WTC11 (cell line): ENCODE data around the gene BUD23. TPM values are rescaled to one million over a fixed set of nuclear protein-coding genes. Genes with fewer than 3 reads are reported as not detected.

Experiments used
- ATAC-seq: fragments of 200-7000 bp; cut with Tn5 transposase; 2 replicates; pipeline ENCODE4 v1.10.0; 2021; ENCODE audit warnings: mild to moderate bottlenecking, moderate library complexity
- CTCF ChIA-PET: fragments of 300-600 bp; sonication (Branson Sonifier 250); formaldehyde crosslinking; loops from one replicate; lab custom pipeline; 2021; ENCODE audit warnings: antibody characterized with exemption; lab: Charles Lee
- POLR2A ChIA-PET: fragments of 350-600 bp; sonication (Branson Sonifier 250); formaldehyde crosslinking; loops from one replicate; lab custom pipeline; 2021; ENCODE audit warnings: antibody characterized with exemption; lab: Charles Lee
- DNase-seq: peaks from one replicate; pipeline ENCODE4 v3.0.0; 2021; ENCODE audit warnings: low spot score
- H3K27ac Mint-ChIP-seq: 2 replicates; pipeline ENCODE4 v1.8.0; 2021; ENCODE audit warnings: mixed read lengths
- H3K27me3 Mint-ChIP-seq: 2 replicates; pipeline ENCODE4 v1.8.0; 2021; ENCODE audit warnings: low read depth, mild to moderate bottlenecking, moderate library complexity, mixed read lengths
- H3K36me3 Mint-ChIP-seq: 2 replicates; pipeline ENCODE4 v1.8.0; 2021; ENCODE audit warnings: mixed read lengths
- H3K4me1 Mint-ChIP-seq: 2 replicates; pipeline ENCODE4 v1.8.0; 2022; ENCODE audit warnings: mixed read lengths
- H3K4me3 Mint-ChIP-seq: 2 replicates; pipeline ENCODE4 v1.8.0; 2021; ENCODE audit warnings: mild to moderate bottlenecking, moderate library complexity, mixed read lengths
- H3K9me3 Mint-ChIP-seq: 2 replicates; pipeline ENCODE4 v1.8.0; 2021; ENCODE audit warnings: mixed read lengths
- CREM ChIP-seq: sonication (generic); formaldehyde crosslinking; IDR thresholded peaks from 2 replicates; pipeline ENCODE4 v1.8.1; 2022; ENCODE audit warnings: mild to moderate bottlenecking, missing genetic modification reagents, moderate library complexity
- ELF4 ChIP-seq: sonication (generic); formaldehyde crosslinking; IDR thresholded peaks from 2 replicates; pipeline ENCODE4 v1.8.1; 2022; ENCODE audit warnings: low read depth, mild to moderate bottlenecking, moderate library complexity, missing genetic modification reagents
- EMX1 ChIP-seq: fragments of 250-450 bp; sonication (Bioruptor Pico); IDR thresholded peaks from 2 replicates; pipeline ENCODE4 v1.8.0; 2021; ENCODE audit warnings: mild to moderate bottlenecking
- GABPB1 ChIP-seq: sonication (generic); formaldehyde crosslinking; IDR thresholded peaks from 2 replicates; pipeline ENCODE4 v1.8.1; 2023; ENCODE audit warnings: mild to moderate bottlenecking, missing genetic modification reagents
- GTF2I ChIP-seq: fragments of 250-450 bp; sonication (Bioruptor Pico); conservative IDR thresholded peaks from 2 replicates; pipeline ENCODE4 v1.4.0; 2021; ENCODE audit warnings: mild to moderate bottlenecking
- HMGXB4 ChIP-seq: sonication (generic); formaldehyde crosslinking; IDR thresholded peaks from 2 replicates; pipeline ENCODE4 v1.8.1; 2023; ENCODE audit warnings: mild to moderate bottlenecking, moderate library complexity, missing genetic modification reagents
- IRF2 ChIP-seq: sonication (generic); formaldehyde crosslinking; IDR thresholded peaks from 2 replicates; pipeline ENCODE4 v1.8.0; 2022; ENCODE audit warnings: low read depth, missing genetic modification reagents, borderline replicate concordance
- MAX ChIP-seq: sonication (generic); formaldehyde crosslinking; IDR thresholded peaks from 2 replicates; pipeline ENCODE4 v1.8.0; 2022; ENCODE audit warnings: mild to moderate bottlenecking, missing genetic modification reagents
- NR3C1 ChIP-seq: sonication (generic); formaldehyde crosslinking; conservative IDR thresholded peaks from 2 replicates; pipeline ENCODE4 v1.8.1; 2023; ENCODE audit warnings: low read depth, mild to moderate bottlenecking, missing genetic modification reagents
- RELA ChIP-seq: sonication (generic); formaldehyde crosslinking; IDR thresholded peaks from 2 replicates; pipeline ENCODE4 v1.8.1; 2022; ENCODE audit warnings: missing genetic modification reagents, mild to moderate bottlenecking, borderline replicate concordance
- SMAD3 ChIP-seq: sonication (generic); formaldehyde crosslinking; IDR thresholded peaks from 2 replicates; pipeline ENCODE4 v1.8.0; 2022; ENCODE audit warnings: missing genetic modification reagents, mild to moderate bottlenecking, borderline replicate concordance
- SP1 ChIP-seq: sonication (generic); formaldehyde crosslinking; conservative IDR thresholded peaks from 2 replicates; pipeline ENCODE4 v1.8.1; 2022; ENCODE audit warnings: missing genetic modification reagents
- STAT6 ChIP-seq: sonication (generic); formaldehyde crosslinking; conservative IDR thresholded peaks from 2 replicates; pipeline ENCODE4 v1.8.1; 2023; ENCODE audit warnings: mild to moderate bottlenecking, low read depth, missing genetic modification reagents, moderate library complexity
- TCF7 ChIP-seq: sonication (generic); formaldehyde crosslinking; IDR thresholded peaks from 2 replicates; pipeline ENCODE4 v1.8.0; 2022; ENCODE audit warnings: mild to moderate bottlenecking, low read depth, missing genetic modification reagents, moderate library complexity
- TEAD4 ChIP-seq: sonication (generic); formaldehyde crosslinking; IDR thresholded peaks from 2 replicates; pipeline ENCODE4 v1.8.0; 2022; ENCODE audit warnings: mild to moderate bottlenecking, missing genetic modification reagents
- TP53 ChIP-seq: sonication (generic); formaldehyde crosslinking; IDR thresholded peaks from 2 replicates; pipeline ENCODE4 v1.8.1; 2023; ENCODE audit warnings: mild to moderate bottlenecking, missing genetic modification reagents
- USF1 ChIP-seq: sonication (generic); formaldehyde crosslinking; IDR thresholded peaks from 2 replicates; pipeline ENCODE4 v1.8.0; 2022; ENCODE audit warnings: mild to moderate bottlenecking, missing genetic modification reagents
- USF2 ChIP-seq: sonication (generic); formaldehyde crosslinking; IDR thresholded peaks from 2 replicates; pipeline ENCODE4 v1.8.1; 2023; ENCODE audit warnings: mild to moderate bottlenecking, missing genetic modification reagents, moderate library complexity
- ZNF138 ChIP-seq: sonication (generic); formaldehyde crosslinking; conservative IDR thresholded peaks from 2 replicates; pipeline ENCODE4 v1.8.1; 2022; ENCODE audit warnings: mild to moderate bottlenecking, moderate library complexity, missing genetic modification reagents
- ZNF416 ChIP-seq: fragments of 250-450 bp; sonication (Bioruptor Pico); IDR thresholded peaks from 2 replicates; pipeline ENCODE4 v1.9.0; 2021; ENCODE audit warnings: mild to moderate bottlenecking, inconsistent platforms
- ZNF512 ChIP-seq: sonication (generic); formaldehyde crosslinking; IDR thresholded peaks from 2 replicates; pipeline ENCODE4 v1.8.1; 2022; ENCODE audit warnings: missing genetic modification reagents, borderline replicate concordance
- total RNA-seq: library from RNA; stranded (reverse); gene quantifications from 3 replicates; pipeline ENCODE4 v1.2.3, GENCODE V29; 2021

Gene BUD23
- total RNA-seq, 1 experiment from 2014 or later: 91.9 TPM

GRCh38 chr7:73699370-73700068 is 16.1 kb downstream of the BUD23 start:
- H3K9me3 Mint-ChIP-seq: no peaks in the 10 kb centered on the region
- ATAC-seq (no peak), DNase-seq (no peak)
- H3K27me3 Mint-ChIP-seq: no peaks in the 10 kb centered on the region
- H3K36me3 Mint-ChIP-seq: peaks cover 40% of the 10 kb centered on the region
- peaks cover 12% of the 10 kb centered on the region for H3K4me1 Mint-ChIP-seq
- H3K27ac Mint-ChIP-seq: no peak overlapping the region
- H3K4me3 Mint-ChIP-seq: no peak overlapping the region
- CTCF ChIA-PET: interaction anchor here (1.3 to 8.0 kb wide), 3 partner anchors 15 to 93 kb away, joined by 5 to 61 read pairs (median 15); no protein-coding TSS in a partner anchor
- TF ChIP-seq MAX (CRISPR knock-in tag): no peak
- no peak for TF ChIP-seq TEAD4 (CRISPR knock-in tag)
- TF ChIP-seq GABPB1 (CRISPR knock-in tag): no peak
- TF ChIP-seq GTF2I (CRISPR knock-in tag): no peak
- TF ChIP-seq SP1 (CRISPR knock-in tag): no peak
- no peak for TF ChIP-seq ZNF138 (CRISPR knock-in tag)
- no peak for TF ChIP-seq EMX1 (CRISPR knock-in tag)
- no peak for TF ChIP-seq STAT6 (CRISPR knock-in tag)
- no peak for TF ChIP-seq TP53 (CRISPR knock-in tag)
- POLR2A ChIA-PET: no interaction called here

GRCh38 chr7:73700069-73700423 is 16.6 kb downstream of the BUD23 start:
- POLR2A ChIA-PET: no interaction called here
- H3K4me1 Mint-ChIP-seq: peaks cover 12% of the 10 kb centered on the region
- TF ChIP-seq CREM (CRISPR knock-in tag): no peak
- no peak for TF ChIP-seq NR3C1 (CRISPR knock-in tag)
- no peak for TF ChIP-seq RELA (CRISPR knock-in tag)
- TF ChIP-seq IRF2 (CRISPR knock-in tag): no peak
- no peak for TF ChIP-seq SMAD3 (CRISPR knock-in tag)
- TF ChIP-seq TCF7 (CRISPR knock-in tag): no peak
- no peak for TF ChIP-seq ELF4 (CRISPR knock-in tag)
- TF ChIP-seq USF2: no peak
- no peak for TF ChIP-seq USF1 (CRISPR knock-in tag)
- no peak for TF ChIP-seq ZNF512 (CRISPR knock-in tag)
- TF ChIP-seq ZNF416: no peak
- no peak for TF ChIP-seq HMGXB4 (CRISPR knock-in tag)
- H3K27ac Mint-ChIP-seq: no peak overlapping the region
- H3K27me3 Mint-ChIP-seq: no peaks in the 10 kb centered on the region
- H3K9me3 Mint-ChIP-seq: no peaks in the 10 kb centered on the region
- CTCF ChIA-PET: interaction anchor here (0.9 to 8.0 kb wide), 5 partner anchors 15 to 93 kb away, joined by 3 to 61 read pairs (median 5); no protein-coding TSS in a partner anchor
- H3K36me3 Mint-ChIP-seq: peaks cover 36% of the 10 kb centered on the region
- no peak for DNase-seq
- ATAC-seq: no peak
- H3K4me3 Mint-ChIP-seq: no peak overlapping the region
